SKM-1 treated with dmso at 0.1 percent for 144 hours (cell line): Measurements from ENCODE around the gene FTCD.
"Not testable (repeated sequence)": the region's sequence is repeated elsewhere in the genome, so short reads cannot be mapped to it uniquely, and the experiment has no call there.

Experiments
- DNase-seq: peaks from one replicate; lab custom pipeline; 2025; ENCODE audit not compliant: unreplicated experiment; lab: John Stamatoyannopoulos, UW

Gene FTCD

GRCh38 chr21:46188226-46189212 lies 33.1 kb upstream of the FTCD start:
- no peak for DNase-seq

DNA sequence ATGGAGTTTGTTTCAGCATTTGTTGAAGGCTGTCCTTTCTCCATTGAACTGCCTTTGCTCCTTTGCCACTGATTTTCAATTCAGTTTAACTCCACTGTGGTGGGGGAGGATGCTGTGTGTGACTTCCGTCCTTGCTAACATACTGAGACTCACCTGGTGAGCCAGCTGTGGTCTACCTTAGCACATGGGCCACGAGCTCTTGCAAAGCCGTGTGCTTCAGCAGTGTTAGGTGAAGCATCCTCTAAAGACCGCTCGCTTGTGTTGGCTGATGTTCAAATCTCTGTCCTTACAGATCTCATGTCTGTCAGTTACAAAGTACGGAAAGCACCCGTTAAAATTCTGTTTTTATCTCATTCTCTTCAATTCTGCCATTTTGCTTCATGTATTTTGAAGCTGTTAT lies 32.4 kb upstream of the FTCD start:
- DNase-seq = no peak

DNA sequence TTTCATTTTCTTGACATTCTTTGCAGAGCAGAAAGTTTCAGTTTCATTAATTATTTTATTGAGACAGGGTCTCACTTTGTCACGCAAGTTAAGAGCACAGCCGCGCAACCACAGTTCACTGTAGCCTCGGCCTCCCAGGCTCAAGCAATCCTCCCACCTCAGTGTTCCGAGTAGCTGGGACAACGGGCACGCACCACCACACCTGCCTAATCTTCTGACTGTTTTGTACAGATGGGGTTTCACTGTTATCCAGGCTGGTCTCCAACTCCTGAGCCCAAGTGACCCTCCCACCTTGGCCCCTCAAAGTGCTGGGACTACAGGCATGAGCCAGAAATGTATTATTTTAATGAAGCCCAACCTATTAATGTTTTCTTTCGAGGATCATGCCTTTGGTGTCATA lies 31.9 kb upstream of the FTCD start:
- DNase-seq = no peak

GRCh38 chr21:46185716-46186115 lies 30.3 kb upstream of the FTCD start:
- DNase-seq = no peak

DNA sequence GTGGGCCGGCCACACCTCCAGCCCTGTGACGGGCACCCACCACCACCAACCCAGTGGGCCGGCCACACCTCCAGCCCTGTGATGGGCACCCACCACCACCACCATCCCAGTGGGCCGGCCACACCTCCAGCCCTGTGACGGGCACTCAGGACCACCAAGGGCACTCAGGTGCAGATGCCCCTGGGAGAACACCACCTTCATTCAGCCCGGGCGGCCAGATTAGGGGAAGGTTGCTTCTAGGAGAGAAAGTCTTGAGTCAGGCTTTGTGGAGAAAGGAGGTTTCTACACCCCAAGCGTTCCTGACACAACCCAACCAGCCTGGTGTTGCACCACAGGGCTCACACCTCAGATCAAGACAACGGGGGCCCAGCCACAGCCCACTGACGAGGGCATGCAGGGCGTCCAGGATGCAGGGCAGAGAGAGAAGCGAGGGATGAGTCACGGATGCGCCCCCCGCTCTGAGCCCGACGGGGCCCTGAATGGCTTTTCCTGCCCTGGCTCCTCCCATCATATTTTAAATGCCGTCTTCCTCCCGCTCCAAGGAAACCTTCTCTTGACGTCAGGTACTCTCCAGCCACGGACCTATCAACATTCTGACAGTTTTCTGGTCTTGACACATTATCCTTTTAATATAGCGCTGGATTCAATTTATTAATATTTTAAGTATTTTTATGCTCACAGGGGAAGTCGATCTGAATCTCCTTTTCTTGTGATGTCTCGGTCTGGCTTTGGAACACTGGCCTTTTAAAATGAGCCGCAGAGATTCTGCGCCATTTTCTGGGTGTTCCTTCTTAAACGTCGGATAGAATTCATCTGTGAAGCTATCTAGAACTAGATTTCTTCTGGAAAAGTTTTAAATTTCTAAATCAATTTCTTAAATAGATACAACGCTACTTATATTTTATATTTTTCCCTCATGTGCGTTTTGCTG lies 29.5 kb upstream of the FTCD start:
- peak; percentile 72 for DNase-seq

- peak; percentile 59 for DNase-seq
These were observed 28.7 kb upstream of the FTCD start, which contains the start of gene SPATC1L for GRCh38 chr21:46183910-46184624. SPATC1L (minus strand) TSS chr21:46184459; CDS start chr21:46182816, 1,643 bp downstream.

DNA sequence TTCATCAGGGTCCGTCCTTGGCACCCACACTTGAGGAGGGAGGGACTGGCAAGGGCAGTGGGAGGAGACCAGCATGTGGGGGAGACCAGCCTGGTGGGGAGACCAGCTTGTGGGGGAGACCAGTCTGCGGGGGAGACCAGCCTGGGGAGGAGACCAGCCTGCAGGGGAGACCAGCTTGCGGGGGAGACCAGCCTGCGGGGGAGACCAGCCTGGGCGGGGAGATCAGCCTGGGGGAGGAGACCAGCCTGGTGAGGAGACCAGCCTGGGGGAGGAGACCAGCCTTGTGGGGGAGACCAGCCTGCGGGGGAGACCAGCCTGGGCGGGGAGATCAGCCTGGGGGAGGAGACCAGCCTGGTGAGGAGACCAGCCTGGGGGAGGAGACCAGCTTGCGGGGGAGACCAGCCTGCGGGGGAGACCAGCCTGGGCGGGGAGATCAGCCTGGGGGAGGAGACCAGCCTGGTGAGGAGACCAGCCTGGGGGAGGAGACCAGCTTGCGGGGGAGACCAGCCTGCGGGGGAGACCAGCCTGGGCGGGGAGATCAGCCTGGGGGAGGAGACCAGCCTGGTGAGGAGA lies 28.0 kb upstream of the FTCD start:
- not testable (repeated sequence) for DNase-seq

GRCh38 chr21:46182548-46183336 lies 27.4 kb upstream of the FTCD start:
- no peak for DNase-seq

DNA sequence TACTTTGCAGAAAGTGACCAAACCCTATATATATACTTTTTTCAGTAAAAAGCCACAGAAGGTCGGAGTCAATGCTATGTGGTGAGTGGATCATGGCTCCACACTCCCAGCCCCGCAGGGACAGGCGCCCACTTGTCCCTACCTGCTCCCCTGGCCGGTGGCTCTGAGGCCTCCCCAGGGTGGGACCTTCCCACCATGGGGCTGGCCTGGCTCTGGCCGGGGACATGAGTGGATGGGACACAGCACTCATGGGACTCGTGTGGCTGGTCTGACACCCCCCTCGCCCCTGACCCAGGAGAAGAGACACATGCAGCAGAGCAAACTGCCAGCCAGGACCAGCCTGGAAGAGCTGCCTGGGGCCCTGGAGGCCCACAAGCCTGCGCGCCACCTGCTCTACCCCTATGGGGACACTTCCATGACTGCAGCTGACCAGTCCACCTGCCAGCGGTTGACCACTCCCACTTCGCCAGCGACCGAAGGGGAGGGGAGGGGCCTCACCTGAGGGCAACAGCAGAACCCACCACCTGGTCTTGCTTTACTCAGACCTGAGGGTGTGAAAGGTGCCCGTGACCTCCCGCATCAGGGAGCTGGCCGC lies 26.7 kb upstream of the FTCD start:
- no peak for DNase-seq

DNA sequence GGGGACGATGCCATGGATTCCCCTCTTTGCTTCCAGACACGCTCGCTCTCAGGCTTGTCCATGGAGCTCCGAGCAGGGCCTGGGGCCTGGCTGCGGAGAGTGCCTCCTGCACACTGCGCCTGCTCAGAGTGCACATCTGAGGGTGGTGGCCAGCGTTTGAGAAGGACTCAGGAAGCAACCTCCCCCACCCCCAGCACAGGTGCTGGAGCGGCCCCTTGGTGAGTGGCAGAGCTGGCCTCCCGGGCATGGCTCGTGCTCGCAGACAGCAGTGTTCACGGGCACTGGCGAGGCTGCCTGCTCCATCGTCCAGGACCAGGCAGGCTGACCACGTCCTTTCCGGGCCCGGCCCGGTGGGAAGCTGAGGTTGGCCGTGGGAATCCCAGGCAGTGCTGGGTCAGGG lies 26.1 kb upstream of the FTCD start:
- DNase-seq = no peak

GRCh38 chr21:46180778-46181391 lies 25.5 kb upstream of the FTCD start:
- no peak for DNase-seq

- no peak for DNase-seq
These were observed 24.8 kb upstream of the FTCD start for GRCh38 chr21:46180079-46180722.

DNA sequence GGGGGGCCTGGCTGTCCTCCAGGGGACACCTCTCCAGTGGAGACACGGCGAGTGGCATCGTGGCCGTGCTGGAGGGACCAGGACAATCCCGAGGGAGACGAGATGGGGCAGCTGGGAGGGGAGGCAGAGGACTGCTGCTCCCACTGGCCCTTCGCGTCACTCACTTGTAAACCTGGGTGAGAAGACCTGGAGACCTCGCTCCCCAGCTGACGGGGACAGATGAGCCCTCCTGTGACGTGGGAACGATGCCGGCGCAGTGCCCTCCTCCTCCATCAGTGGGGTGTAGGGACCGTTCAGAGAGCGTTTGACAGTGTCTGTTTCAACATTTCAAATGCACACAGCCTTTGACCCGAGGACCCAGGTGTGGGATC lies 24.3 kb upstream of the FTCD start:
- no peak for DNase-seq

- no peak for DNase-seq
These were observed 23.6 kb upstream of the FTCD start for GRCh38 chr21:46178961-46179360.

GRCh38 chr21:46176443-46177129 lies 21.2 kb upstream of the FTCD start:
- DNase-seq = not testable (repeated sequence)

- DNase-seq = no peak
These were observed 18.2 kb upstream of the FTCD start for GRCh38 chr21:46173573-46173972.

DNA sequence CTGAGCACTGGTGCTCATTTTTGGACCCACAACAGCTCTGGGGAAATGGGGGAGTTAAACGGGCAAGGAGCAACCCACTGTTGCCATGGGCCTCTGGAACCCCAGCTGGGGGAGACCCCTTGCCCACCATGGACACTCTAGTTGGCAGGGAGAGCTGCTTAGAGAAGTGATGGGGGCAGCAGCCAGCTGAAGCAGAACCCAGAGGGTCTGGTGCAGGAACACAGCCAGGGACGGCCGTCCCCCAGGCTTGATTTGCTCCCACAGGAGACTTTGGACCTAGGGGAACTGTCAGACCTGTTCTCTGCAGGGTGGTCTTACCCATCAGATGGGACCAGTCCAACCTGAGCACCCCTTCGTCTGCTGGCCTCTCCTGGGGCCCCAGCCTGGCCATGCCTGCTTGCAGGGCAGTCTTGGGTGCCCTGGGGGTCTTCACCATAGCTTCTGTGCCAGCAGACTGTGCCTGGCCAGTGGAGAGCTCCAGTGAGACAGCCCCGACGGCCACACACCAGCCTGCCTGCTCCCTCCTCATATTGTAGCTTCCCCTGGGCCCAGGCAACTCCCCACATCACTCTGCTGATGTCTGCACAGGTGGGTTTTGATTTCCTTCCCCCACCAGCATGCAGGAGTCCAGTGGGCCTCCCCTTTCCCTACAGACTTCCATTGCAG lies 17.6 kb upstream of the FTCD start:
- no peak for DNase-seq
